HG02571 (cell line): ENCODE measurements around the gene INF2.

Experiments
- ATAC-seq: cut with Tn5 transposase; IDR thresholded peaks from one replicate; pipeline ENCODE4 v1.9.1; 2021; ENCODE audit warnings: mild to moderate bottlenecking, moderate library complexity; ENCODE audit not compliant: unreplicated experiment

Gene INF2

DNA sequence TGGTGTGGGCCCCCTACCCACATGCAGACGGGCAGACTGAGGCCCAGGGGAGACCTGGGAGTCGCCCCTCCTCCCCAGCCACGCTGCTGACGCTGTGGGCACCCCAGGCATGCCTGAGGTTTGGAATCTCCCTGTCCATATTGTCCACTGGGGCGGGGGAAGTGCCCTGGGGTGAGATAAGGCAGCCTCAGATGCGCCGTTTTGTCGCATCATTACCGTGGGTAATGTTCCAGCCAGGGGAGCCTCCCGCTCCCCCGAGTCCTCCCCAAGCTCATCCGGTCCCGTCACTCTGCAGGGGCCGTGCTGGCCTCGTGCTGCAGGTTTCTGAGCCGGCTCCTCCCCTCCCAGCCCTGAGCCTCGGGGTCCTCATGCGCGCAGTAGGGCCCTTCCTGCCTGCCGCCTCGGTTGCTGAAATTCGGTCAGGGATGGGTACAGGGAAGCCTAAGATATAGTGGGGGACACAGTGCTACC lies 11.4 kb downstream of the INF2 start:
- ATAC-seq, result no peak

DNA sequence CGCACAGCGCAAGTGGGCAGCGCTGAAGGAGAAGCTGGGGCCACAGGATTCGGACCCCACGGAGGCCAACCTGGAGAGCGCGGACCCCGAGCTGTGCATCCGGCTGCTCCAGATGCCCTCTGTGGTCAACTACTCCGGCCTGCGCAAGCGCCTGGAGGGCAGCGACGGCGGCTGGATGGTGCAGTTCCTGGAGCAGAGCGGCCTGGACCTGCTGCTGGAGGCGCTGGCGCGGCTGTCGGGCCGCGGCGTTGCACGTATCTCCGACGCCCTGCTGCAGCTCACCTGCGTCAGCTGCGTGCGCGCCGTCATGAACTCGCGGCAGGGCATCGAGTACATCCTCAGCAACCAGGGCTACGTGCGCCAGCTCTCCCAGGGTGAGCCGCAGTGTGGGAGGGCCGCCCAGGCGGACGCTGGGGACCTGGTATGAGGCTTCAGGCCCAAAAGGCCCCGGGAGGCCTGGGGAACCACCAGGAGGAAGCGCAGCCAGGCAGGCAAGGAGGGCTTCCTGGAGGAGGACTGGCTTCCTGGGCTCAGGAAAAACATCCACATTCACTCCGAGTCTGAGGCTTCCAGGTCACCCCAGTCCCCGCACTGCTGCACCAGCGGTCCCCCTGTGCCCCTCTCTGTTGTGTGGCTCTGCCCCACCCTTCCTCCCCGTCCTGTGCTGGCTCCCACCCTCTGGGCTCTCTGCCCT lies 12.1 kb downstream of the INF2 start:
- ATAC-seq, result no peak

DNA sequence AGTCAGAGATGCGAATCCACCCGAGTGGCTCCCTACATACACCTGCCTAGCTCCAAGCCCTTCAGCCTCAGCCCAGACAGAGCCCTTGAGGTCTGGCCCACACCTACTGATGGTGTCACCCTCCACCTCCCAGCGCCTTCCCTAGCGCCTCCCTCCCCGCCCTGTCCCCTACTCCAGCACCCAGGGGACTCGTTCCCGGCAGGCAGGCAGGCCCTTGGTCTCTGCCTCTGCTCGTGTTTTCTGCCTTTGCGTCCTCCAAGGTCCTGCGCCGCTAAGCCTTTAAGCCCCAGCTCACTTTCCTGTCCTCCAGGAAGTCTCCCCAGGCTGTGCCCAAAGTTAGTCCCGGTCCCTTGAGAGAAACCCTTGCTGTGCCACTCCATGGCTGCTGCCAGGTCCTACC lies 12.7 kb downstream of the INF2 start:
- ATAC-seq, result no peak

DNA sequence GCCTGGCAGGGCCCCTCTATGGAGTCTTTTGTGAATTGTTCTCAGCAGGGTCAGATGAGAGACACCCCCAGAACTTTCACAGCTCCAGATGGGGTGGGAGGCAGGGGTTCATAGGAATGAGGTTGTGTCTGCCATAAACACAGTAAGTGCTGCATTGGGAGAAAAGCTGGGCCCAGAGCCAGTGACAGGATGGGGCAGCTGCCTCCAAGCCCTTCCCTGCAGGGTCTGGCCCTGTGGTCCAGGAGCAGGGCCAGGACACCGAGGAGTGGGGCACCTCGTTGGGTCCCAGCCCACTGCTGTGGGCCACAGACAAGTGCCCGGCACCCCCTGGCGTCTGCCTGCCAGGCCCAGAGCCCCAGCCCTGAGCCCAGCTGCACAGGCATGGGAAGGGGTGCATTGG lies 13.3 kb downstream of the INF2 start:
- no peak for ATAC-seq

DNA sequence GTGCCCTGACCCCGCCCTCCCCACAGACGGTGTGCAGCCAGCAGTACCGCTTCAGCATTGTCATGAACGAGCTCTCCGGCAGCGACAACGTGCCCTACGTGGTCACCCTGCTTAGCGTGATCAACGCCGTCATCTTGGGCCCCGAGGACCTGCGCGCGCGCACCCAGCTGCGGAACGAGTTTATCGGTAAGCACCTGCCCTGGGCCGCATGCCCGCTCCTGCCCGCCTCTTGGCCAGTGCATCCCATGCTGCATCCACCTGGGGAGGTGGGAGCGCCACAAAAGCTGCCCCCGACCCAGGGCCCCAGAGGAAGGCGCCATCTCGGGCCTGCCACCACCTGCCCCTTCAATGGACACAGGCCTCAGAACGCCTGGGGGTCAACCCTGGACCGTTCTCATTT lies 13.9 kb downstream of the INF2 start:
- ATAC-seq, result no peak

DNA sequence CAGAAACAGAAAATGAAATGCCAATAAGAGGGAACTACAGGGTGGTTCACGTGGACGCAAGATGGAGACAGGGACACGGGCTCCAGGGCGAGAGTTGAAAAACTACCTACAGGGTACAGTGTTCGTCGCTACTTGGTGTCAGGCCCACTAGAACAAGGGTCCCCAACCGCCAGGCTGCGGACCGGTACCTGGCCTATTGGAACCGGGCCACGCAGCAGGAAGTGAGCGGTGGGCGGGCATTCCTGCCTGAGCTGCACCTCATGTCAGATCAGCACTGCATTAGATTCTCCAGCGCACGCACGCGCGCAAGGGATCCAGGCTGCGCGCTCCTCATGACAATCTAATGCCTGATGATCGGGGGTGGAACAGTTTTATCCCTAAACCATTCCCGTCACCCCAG lies 14.8 kb downstream of the INF2 start:
- no peak for ATAC-seq

DNA sequence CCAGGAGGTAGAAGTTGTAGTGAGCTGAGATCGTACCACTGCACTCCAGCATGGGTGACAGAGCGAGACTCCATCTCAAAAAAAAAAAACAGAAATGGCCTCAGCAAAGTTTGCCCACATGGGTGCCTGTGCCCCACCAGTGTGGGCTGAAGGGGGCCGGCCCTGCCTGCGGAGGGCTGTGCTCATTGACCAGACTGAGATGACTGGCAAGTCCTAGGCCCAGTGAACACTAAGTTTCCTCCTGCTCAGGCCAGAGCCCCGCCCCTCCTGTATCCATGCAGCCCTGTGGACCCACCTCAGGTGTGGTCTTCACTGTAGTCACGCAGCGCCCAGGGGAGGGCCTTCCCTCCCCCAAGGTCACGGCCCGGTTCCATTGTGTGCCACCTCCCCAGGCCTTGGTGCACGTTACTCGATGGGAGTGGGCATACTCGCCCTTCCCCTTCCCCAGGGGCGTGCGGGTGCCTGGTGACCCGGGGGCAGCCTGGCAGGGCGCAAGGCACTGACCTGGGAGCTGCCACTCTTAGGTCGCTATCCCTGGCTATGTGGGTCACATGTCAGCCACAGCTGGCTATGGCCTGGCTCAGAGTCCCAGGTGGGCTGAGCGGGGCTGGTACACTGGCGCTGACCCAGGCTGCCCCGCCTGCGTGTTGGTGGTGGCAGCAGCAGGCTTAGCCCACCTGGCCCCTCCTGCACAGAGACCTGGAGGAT lies 16.1 kb downstream of the INF2 start:
- ATAC-seq, result no peak

DNA sequence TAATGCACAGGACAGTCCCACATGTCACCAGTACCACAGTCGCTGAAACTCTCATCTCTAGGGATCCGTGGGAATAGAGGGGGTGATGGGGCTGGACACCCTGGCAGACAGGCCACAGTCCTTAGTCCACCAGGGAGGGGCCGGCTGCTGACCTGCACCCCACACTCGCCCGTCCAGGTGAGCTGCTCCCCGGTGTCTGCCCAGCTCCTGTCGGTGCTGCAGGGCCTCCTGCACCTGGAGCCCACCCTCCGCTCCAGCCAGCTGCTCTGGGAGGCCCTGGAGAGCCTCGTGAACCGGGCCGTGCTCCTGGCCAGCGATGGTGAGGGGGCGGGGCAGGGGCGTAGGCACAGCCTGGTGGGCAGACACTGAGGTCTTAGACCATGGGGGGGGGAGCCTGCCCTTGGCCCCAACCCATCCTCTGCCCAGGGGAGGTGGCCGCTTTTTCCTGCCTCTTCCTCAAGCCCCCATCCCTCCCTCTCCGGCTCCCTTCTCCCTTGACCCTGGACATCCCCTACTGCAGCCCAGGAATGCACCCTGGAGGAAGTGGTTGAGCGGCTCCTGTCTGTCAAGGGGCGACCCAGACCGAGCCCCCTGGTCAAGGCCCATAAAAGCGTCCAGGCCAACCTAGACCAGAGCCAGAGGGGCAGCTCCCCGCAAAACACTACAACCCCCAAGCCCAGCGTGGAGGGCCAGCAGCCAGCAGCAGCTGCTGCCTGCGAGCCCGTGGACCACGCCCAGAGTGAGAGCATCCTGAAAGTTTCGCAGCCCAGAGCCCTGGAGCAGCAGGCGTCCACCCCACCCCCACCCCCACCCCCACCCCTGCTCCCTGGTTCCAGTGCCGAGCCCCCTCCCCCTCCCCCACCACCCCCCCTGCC lies 17.6 kb downstream of the INF2 start:
- no peak for ATAC-seq

DNA sequence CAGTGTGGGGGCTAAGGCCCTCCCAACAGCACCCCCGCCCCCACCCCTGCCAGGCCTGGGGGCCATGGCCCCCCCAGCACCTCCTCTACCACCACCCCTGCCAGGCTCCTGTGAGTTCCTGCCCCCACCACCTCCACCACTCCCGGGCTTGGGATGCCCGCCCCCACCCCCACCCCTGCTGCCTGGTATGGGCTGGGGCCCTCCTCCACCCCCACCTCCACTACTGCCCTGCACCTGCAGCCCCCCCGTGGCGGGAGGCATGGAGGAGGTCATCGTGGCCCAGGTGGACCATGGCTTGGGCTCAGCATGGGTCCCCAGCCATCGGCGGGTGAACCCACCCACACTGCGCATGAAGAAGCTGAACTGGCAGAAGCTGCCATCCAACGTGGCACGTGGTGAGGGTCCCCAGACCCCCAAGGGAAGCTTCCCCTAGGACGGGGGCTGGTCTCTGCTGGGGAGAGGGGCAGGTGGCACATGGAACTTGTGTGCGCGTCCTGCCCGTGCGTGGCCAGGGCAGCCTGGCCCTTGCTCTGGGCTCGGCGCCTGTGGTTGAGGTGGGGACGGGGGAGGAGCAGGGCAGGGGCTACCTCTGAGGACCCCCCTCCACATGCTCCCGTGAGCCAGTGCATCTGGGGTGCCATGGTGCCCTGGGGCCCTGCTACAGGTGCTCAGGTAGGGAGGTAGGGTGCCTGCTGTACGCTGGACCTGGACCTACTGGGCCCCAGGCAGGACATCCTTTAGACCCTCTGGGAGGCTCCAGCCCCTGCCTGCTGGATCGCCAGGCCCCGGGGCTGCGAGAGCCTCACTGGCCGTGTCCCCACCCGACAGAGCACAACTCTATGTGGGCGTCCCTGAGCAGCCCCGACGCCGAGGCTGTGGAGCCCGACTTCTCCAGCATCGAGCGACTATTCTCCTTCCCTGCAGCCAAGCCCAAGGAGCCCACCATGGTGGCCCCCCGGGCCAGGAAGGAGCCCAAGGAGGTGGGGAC lies 18.5 kb downstream of the INF2 start:
- no peak for ATAC-seq

DNA sequence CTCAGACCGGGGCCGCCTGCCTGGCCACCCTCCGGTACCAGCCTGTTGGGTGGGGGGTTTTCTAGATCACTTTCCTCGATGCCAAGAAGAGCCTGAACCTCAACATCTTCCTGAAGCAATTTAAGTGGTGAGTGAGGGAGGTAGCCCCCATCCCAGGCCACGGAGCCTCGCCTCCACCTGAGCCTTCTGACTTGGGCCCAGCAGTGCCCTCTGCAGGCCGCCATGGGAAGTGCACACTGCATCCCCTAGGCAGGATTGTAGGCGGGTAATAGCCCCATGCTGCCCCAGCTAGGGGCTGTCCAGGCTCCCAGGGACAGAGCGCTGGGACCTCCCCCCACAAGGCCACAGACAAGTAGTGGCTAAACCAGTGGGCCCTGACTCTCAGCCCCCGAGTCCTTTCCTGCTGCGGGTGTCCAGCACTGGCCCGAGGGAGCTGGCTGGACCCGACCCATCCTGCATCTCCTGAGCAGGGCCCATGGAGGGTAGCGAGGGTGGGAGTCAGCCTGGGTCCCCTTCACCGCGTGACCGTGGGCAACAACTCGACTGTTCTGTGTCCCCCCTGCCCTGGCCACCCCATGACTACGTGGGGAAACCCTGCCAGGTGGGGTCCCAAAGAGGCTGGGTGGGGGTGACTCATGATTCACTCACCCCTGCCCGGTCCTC lies 19.3 kb downstream of the INF2 start:
- ATAC-seq, result no peak

DNA sequence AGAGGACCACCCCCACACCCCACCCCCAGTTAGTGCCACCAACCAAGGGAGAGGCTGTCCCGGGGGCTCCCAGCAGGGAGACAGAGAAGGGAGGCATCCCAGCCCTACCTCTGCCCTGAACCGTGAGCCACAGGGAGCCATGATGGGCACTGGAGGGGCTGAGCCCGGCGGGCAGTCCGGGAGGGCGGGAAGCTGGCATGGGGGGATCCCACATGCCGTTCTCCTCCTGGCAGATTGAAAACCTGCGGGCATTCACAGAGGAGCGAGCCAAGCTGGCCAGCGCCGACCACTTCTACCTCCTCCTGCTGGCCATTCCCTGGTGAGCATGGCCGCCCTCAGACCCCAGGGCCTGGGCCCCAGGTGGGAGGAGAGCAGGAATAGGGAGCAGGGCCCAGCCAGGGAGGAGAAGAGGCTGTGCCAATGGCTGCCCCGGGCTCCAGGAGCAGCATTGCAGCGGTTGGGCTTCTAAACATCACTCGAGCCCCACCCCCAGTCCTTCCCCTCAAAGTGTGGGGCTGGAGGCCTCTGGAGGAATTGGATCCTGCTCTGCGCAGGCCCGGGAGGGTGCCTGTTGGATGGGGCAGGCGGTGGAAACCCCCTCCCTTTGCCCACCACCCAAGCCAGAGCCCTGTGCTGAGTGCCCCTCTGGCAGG lies 20.1 kb downstream of the INF2 start:
- no peak for ATAC-seq

DNA sequence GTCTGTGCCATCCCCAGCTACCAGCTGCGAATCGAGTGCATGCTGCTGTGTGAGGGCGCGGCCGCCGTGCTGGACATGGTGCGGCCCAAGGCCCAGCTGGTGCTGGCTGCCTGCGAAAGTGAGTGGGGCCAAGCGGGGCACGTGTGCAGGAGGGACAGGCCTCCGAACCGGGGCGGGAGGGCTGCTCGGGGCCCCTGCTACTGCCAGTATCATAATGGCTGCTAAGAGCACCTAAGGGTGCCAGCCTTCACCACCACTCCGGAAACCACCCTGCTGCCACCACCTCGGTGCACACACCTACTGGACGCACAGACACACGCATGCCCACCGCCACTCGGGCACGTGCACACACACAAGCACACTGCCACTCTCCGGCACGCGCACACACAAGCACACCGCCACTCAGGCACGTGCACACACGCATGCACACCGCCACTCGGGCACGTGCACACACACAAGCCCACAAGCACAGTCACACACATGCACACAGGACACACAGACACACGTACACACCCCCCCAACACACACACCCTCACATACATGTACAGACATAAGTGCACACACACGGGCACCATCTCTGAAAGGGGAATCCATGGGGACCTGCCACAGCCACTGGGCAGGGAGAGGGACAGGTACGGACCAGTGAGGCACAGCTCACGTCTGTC lies 20.8 kb downstream of the INF2 start:
- ATAC-seq, result no peak

DNA sequence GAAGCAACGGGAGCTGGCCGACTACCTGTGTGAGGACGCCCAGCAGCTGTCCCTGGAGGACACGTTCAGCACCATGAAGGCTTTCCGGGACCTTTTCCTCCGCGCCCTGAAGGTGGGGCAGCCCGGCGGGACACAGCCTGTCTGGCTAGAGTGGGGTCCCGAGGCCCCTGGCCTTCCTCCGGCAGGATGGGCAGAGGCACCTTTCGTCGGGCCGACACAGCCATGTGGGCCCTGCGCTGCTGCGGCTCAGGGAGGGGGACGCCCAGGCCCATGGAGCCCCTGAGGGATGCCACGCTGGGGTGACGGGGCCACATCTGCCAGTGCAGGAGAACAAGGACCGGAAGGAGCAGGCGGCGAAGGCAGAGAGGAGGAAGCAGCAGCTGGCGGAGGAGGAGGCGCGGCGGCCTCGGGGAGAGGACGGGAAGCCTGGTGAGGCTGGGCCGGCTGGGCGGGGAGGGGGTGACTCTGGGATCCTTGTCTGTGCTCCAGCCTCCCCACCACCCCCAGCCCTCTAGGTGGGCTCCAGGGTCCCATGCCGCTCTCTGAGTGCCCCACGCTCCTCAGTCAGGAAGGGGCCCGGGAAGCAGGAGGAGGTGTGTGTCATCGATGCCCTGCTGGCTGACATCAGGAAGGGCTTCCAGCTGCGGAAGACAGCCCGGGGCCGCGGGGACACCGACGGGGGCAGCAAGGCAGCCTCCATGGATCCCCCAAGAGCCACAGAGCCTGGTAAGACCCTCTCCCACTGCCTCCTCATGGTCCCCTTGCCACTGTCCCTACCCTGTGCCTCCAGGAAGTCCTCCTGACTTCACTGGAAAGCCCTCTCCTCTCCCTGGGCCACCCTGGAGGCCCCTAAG lies 23.7 kb downstream of the INF2 start:
- no peak for ATAC-seq

DNA sequence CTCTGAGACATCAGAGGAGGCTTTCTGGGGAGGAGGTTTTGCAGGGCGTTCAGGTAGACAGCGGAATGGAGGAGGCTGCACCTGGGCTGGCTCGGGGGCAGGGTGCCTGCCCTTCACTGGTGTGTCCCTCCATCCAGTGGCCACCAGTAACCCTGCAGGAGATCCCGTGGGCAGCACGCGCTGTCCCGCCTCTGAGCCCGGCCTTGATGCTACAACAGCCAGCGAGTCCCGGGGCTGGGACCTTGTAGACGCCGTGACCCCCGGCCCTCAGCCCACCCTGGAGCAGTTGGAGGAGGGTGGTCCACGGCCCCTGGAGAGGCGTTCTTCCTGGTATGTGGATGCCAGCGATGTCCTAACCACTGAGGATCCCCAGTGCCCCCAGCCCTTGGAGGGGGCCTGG lies 24.6 kb downstream of the INF2 start:
- ATAC-seq, result no peak

DNA sequence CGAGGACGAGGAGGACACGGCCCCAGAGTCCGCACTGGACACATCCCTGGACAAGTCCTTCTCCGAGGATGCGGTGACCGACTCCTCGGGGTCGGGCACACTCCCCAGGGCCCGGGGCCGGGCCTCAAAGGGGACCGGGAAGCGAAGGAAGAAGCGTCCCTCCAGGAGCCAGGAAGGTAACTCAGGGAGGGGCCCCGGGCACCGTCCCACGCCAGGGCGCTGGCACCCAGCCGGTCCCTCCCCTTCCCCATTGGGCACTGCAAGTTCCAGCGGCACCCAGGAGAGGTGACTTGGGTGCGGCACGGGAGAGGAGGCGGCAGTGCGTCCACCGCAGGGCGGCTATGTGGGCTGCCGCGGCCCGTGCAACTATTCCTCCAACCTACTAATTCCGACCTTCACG lies 25.3 kb downstream of the INF2 start:
- ATAC-seq, result no peak

DNA sequence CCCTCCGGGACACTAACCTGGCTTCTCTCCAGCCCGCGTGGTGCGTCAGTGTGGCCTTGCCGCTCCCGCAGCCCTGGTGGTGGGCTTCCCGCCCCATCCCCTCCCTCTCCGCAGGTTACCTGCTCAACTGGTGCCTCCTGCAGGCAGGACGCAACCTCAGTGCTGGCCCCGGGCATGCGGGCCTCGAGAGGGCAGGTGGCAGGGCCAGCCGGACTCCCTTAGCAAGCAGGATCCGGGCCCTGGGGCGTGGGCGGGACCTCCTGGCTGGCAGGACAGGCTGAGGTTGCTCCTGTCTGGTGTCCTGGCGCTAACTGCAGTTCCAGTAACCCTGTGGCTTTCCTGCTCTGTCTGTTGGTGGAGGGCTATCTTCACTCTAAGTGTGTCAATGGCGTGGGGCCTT lies 26.0 kb downstream of the INF2 start:
- no peak for ATAC-seq

DNA sequence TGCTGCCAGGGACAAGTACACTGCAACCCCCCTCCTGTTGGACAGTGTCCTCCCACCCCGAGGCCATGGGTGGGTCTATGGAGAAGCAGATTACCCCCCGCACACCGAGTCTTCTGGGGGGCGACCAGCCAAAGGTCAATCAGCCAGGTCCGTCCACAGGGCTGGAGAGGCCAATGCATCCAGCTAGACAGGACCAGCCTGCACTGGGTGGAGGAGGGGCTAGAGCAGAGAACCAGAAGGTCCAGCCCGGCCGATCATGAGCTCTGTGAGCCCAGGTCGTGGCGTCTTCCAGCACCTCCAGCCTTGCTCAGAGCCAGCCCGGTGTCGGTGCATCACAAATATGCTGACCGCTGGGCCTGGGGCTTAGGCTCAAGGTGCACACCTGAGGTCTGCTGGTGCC lies 26.5 kb downstream of the INF2 start:
- ATAC-seq, result no peak

DNA sequence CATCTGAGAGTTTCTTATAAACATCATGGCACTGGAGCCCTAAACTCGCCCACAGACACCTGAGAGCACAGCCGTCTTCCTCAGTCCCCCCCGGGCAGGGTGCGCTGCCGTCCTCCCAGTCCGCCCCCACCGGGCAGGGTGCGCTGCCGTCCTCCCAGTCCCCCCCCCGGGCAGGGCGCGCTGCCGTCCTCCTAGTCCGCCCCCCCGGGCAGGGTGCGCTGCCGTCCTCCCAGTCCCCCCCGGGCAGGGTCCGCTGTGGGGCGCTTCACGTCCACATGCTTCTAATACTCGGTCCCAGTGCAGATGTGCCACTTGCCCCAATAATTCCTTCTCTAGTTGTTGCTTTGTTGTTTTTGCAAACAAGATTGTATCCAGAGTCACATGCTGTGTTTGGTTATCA lies 27.7 kb downstream of the INF2 start:
- no peak for ATAC-seq
